Measurements from ENCODE around the gene HIVEP1. TPM values are rescaled to one million over a fixed set of nuclear protein-coding genes. Genes with fewer than 3 reads are reported as not detected.
A peak's percentile ranks its signal among the peaks of the same experiment; 100 is the strongest.

The HIVEP1 gene
- polyA plus RNA-seq, 1 of the 3 experiments (the other 2 are of a cell fraction) = 7.7 TPM

DNA sequence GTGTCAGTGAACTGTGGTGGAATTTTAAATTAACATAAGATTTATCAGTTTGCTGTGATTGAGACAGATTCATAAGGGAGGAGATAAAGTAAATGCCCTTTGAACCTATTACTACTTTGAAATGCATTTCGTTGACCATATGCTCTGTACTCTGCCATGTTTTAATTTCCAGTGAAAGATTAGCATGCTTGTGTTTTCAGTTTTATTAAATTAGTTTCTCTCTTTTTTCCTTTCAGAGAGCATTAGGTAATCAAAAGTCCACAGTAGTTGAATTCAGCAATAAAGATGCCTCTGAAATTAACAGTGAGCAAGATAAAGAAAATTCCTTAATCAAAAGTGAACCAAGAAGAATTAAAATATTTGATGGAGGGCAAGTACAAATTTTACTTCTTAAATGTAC, 117.4 kb downstream of the HIVEP1 start:
- CTCF ChIA-PET = interaction anchor here (1.2 kb wide), 1 partner anchor 105 kb away, joined by 3 read pairs; no protein-coding TSS in a partner anchor
- WGBS (ENCODE audit: low lambda C conversion rate) = 44% methylated on average over 1 of the region's 1 CpG
- POLR2A ChIA-PET = no interaction called here

DNA sequence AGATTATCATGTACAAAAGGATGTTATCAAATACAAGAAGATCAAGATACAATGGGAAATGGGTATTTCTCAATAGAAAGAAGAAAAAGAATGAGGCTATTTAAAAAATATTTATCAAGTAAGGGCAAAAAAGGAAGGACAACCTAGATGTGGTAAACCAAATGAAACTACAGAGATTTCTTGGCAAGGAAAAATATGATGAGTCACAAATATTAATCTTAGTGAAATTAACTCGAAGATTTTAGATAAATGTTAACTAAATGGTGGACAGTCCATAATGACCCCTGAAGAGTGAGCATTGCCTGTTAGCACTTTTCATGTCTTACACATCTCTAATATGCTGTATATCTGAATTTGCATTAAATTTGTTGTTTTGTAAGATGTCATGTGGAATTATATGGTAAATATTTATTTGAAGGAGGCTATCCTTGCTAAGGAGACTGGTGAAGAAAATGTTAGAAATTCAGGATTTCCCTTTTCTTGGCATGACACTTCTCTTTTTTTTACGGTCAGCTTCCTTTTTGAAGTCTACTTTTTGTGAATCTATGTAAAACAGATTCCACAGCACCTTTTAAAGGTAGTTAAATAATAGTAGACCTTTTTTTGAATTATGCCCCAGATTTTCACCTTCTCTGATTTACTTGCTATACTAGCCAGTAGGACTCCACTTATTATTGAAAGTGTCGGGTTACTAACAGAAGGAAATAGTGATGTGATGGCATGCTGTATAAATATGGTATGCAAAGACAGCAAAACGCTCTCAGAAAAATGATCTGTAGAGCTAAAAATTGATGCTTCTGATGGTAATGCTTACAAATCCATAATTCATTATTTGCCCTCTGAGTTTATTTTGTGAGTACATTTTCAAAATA, 120.5 kb downstream of the HIVEP1 start:
- DNase-seq = no peak
- ChIA-PET POLR2A (no interaction called here), CTCF (no interaction called here)
- 0 out of 2 replicates have a peak overlapping the region, but pooled peaks have one; percentile 5 for H3K4me2 ChIP-seq
- no peak for TF ChIP-seq SIN3A (IDR thresholded peaks at IDR 0.05; ENCODE audit: borderline replicate concordance, low read depth, low read length)
- TF ChIP-seq FOXJ3 (CRISPR knock-in tag; IDR thresholded peaks at IDR 0.05) = no peak
- TF ChIP-seq POLR2AphosphoS5 (IDR thresholded peaks at IDR 0.05; ENCODE audit: low read depth, low read length) = no peak
- TF ChIP-seq NFIC (IDR thresholded peaks at IDR 0.05; ENCODE audit: borderline replicate concordance) = peak; percentile 34; the same call in 1 of the 2 replicates
- TF ChIP-seq, protein P1, sequence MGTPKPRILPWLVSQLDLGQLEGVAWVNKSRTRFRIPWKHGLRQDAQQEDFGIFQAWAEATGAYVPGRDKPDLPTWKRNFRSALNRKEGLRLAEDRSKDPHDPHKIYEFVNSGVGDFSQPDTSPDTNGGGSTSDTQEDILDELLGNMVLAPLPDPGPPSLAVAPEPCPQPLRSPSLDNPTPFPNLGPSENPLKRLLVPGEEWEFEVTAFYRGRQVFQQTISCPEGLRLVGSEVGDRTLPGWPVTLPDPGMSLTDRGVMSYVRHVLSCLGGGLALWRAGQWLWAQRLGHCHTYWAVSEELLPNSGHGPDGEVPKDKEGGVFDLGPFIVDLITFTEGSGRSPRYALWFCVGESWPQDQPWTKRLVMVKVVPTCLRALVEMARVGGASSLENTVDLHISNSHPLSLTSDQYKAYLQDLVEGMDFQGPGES (IDR thresholded peaks at IDR 0.05; ENCODE audit: low read depth, low read length) = no peak
- TF ChIP-seq, protein P2, sequence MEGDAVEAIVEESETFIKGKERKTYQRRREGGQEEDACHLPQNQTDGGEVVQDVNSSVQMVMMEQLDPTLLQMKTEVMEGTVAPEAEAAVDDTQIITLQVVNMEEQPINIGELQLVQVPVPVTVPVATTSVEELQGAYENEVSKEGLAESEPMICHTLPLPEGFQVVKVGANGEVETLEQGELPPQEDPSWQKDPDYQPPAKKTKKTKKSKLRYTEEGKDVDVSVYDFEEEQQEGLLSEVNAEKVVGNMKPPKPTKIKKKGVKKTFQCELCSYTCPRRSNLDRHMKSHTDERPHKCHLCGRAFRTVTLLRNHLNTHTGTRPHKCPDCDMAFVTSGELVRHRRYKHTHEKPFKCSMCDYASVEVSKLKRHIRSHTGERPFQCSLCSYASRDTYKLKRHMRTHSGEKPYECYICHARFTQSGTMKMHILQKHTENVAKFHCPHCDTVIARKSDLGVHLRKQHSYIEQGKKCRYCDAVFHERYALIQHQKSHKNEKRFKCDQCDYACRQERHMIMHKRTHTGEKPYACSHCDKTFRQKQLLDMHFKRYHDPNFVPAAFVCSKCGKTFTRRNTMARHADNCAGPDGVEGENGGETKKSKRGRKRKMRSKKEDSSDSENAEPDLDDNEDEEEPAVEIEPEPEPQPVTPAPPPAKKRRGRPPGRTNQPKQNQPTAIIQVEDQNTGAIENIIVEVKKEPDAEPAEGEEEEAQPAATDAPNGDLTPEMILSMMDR (IDR thresholded peaks at IDR 0.05) = no peak
- TF ChIP-seq FOXM1 (IDR thresholded peaks at IDR 0.05; ENCODE audit: low read depth) = no peak
- TF ChIP-seq, protein P3, sequence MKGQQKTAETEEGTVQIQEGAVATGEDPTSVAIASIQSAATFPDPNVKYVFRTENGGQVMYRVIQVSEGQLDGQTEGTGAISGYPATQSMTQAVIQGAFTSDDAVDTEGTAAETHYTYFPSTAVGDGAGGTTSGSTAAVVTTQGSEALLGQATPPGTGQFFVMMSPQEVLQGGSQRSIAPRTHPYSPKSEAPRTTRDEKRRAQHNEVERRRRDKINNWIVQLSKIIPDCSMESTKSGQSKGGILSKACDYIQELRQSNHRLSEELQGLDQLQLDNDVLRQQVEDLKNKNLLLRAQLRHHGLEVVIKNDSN (IDR thresholded peaks at IDR 0.05; ENCODE audit: borderline replicate concordance, low read depth) = no peak
- TF ChIP-seq TCF12 (IDR thresholded peaks at IDR 0.05) = 0 out of 2 replicates have a peak, but pooled peaks have one; percentile 4
- TF ChIP-seq RCOR1 (IDR thresholded peaks at IDR 0.05; ENCODE audit: low read length) = no peak
- TF ChIP-seq, protein P4, sequence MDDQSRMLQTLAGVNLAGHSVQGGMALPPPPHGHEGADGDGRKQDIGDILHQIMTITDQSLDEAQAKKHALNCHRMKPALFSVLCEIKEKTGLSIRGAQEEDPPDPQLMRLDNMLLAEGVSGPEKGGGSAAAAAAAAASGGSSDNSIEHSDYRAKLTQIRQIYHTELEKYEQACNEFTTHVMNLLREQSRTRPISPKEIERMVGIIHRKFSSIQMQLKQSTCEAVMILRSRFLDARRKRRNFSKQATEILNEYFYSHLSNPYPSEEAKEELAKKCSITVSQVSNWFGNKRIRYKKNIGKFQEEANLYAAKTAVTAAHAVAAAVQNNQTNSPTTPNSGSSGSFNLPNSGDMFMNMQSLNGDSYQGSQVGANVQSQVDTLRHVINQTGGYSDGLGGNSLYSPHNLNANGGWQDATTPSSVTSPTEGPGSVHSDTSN (IDR thresholded peaks at IDR 0.05) = no peak
- peak; percentile 24; the same call in 1 of the 2 replicates for TF ChIP-seq FOSL2 (IDR thresholded peaks at IDR 0.05; ENCODE audit: borderline replicate concordance, low read depth)
- no peak for TF ChIP-seq CHD2 (IDR thresholded peaks at IDR 0.05; ENCODE audit: low read length, partially characterized antibody)
- TF ChIP-seq GATA2 (CRISPR knock-in tag; IDR thresholded peaks at IDR 0.05) = no peak
- no peak for TF ChIP-seq RAD21 (IDR thresholded peaks at IDR 0.05; ENCODE audit: low read length)
- no peak overlapping the region for H3K9ac ChIP-seq
- no peaks in the 10 kb centered on the region for H3K9me3 ChIP-seq
- H3K27ac ChIP-seq (ENCODE audit: low read depth in 2 of 2, low read length in 1 of 2) = peak overlapping the region; percentile 28 to 46; a peak in 3 of 4 replicates
- H3K4me3 ChIP-seq (ENCODE audit: low read depth in 2 of 2, low read length in 1 of 2) = no peak overlapping the region
- H3K4me1 ChIP-seq (ENCODE audit: control insufficient read depth in 1 of 2, insufficient read depth in 2 of 2, low read depth in 1 of 2, low read length in 1 of 2) = peaks cover 0 to 27% of the 10 kb centered on the region in 2 experiments; a peak in 2 of 4 replicates
- peaks cover 11% of the 10 kb centered on the region for H3F3A ChIP-seq (replicated peaks; ENCODE audit: insufficient read depth)
- H3K36me3 ChIP-seq (replicated peaks in 1 of 2; ENCODE audit: control insufficient read depth in 1 of 2, insufficient read depth in 2 of 2, low read length in 1 of 2) = peaks cover 8 to 14% of the 10 kb centered on the region in 2 experiments
- no peaks in the 10 kb centered on the region for H4K20me1 ChIP-seq (ENCODE audit: insufficient read depth)
- H2AFZ ChIP-seq (ENCODE audit: low read depth) = no peak overlapping the region
- H3K79me2 ChIP-seq (ENCODE audit: insufficient read depth) = 0 out of 2 replicates have a peak, but pooled peaks cover 14% of the 10 kb centered on the region
- 71% methylated on average over 4 of the region's 4 CpGs for WGBS (ENCODE audit: low lambda C conversion rate)
- H3K9me2 ChIP-seq = no peaks in the 10 kb centered on the region
- H3K27me3 ChIP-seq (ENCODE audit: insufficient read depth) = no peaks in the 10 kb centered on the region

More for the DNA sequence above, 117.4 kb downstream of the HIVEP1 start:
- Histone ChIP-seq H3K79me2 (ENCODE audit: insufficient read depth) (0 out of 2 replicates have a peak, but pooled peaks cover 14% of the 10 kb centered on the region), H3K27ac (ENCODE audit: low read depth in 2 of 2, low read length in 1 of 2) (no peak overlapping the region), H3K27me3 (ENCODE audit: insufficient read depth) (no peaks in the 10 kb centered on the region), H2AFZ (ENCODE audit: low read depth) (no peak overlapping the region), H3K4me3 (ENCODE audit: low read depth in 2 of 2, low read length in 1 of 2) (no peak overlapping the region), H3K36me3 (replicated peaks in 1 of 2; ENCODE audit: control insufficient read depth in 1 of 2, insufficient read depth in 2 of 2, low read length in 1 of 2) (peaks cover 10 to 11% of the 10 kb centered on the region in 2 experiments), H3K4me2 (no peak overlapping the region), H3K9me3 (no peaks in the 10 kb centered on the region), H3F3A (replicated peaks; ENCODE audit: insufficient read depth) (peaks cover 7% of the 10 kb centered on the region), H3K9ac (no peak overlapping the region), H3K4me1 (ENCODE audit: control insufficient read depth in 1 of 2, insufficient read depth in 2 of 2, low read depth in 1 of 2, low read length in 1 of 2) (peaks cover 0 to 14% of the 10 kb centered on the region in 2 experiments; a peak in 3 of 4 replicates), H4K20me1 (ENCODE audit: insufficient read depth) (no peaks in the 10 kb centered on the region), H3K9me2 (no peaks in the 10 kb centered on the region)
- TF ChIP-seq RCOR1 (IDR thresholded peaks at IDR 0.05; ENCODE audit: low read length) (no peak), JUND (IDR thresholded peaks at IDR 0.05) (no peak), SIN3A (IDR thresholded peaks at IDR 0.05; ENCODE audit: borderline replicate concordance, low read depth, low read length) (no peak)
- TF ChIP-seq, protein P5, sequence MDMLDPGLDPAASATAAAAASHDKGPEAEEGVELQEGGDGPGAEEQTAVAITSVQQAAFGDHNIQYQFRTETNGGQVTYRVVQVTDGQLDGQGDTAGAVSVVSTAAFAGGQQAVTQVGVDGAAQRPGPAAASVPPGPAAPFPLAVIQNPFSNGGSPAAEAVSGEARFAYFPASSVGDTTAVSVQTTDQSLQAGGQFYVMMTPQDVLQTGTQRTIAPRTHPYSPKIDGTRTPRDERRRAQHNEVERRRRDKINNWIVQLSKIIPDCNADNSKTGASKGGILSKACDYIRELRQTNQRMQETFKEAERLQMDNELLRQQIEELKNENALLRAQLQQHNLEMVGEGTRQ (IDR thresholded peaks at IDR 0.05; ENCODE audit: borderline replicate concordance, low read depth, low read length) = no peak
- TF ChIP-seq, protein P3 (IDR thresholded peaks at IDR 0.05; ENCODE audit: borderline replicate concordance, low read depth) = no peak
- DNase-seq = no peak

Measured in SK-N-SH (cell line).